ENCODE data around the gene ANKMY2.

DNA sequence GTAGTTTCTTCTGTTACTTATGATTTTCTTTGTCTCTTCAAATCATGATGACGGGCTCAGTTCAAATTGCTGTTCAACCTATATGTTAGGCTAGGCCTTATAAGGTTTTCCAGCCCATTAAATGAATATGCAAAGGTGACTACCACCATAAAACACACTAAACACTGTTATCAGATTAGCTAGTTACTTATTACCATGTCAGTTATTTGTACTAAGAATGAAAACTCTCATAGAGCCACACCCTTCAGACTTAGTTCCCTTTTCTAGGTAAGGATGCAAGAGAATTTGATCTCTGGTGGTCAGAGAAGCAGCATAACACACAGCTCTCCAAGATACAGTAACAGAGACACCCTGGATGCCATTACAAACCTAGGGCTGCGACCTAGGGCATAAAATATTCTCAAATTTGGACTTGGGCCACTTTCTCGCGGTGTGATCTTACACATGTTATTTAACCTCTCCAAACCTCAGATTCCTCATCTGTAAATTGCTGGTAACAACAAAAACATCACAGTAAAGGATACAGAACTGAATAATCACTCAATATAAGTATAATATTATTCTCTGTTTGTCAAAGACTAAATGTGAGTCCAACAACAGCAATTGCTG, 35.6 kb downstream of the ANKMY2 start:
- TF ChIP-seq, protein P1, sequence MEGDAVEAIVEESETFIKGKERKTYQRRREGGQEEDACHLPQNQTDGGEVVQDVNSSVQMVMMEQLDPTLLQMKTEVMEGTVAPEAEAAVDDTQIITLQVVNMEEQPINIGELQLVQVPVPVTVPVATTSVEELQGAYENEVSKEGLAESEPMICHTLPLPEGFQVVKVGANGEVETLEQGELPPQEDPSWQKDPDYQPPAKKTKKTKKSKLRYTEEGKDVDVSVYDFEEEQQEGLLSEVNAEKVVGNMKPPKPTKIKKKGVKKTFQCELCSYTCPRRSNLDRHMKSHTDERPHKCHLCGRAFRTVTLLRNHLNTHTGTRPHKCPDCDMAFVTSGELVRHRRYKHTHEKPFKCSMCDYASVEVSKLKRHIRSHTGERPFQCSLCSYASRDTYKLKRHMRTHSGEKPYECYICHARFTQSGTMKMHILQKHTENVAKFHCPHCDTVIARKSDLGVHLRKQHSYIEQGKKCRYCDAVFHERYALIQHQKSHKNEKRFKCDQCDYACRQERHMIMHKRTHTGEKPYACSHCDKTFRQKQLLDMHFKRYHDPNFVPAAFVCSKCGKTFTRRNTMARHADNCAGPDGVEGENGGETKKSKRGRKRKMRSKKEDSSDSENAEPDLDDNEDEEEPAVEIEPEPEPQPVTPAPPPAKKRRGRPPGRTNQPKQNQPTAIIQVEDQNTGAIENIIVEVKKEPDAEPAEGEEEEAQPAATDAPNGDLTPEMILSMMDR (IDR thresholded peaks at IDR 0.05) = no peak
- no peak for TF ChIP-seq ZFX (IDR thresholded peaks at IDR 0.05; ENCODE audit: borderline replicate concordance)
